Nephron progenitor cell (in vitro differentiated cells): ENCODE data around the gene TSEN2.
"Not testable (repeated sequence)": the region's sequence is repeated elsewhere in the genome, so short reads cannot be mapped to it uniquely, and the experiment has no call there.

Experiments
- DNase-seq: peaks from one replicate; pipeline ENCODE4 v3.0.0; 2021
- H3K27ac Mint-ChIP-seq: 2 replicates; pipeline ENCODE4 v1.8.0; 2021; ENCODE audit warnings: mild to moderate bottlenecking, moderate library complexity, mixed read lengths
- H3K27me3 Mint-ChIP-seq: 2 replicates; pipeline ENCODE4 v1.8.0; 2021; ENCODE audit warnings: mild to moderate bottlenecking, low read depth, mixed read lengths; ENCODE audit not compliant: poor library complexity
- H3K36me3 Mint-ChIP-seq: 2 replicates; pipeline ENCODE4 v1.8.0; 2021; ENCODE audit warnings: low read depth, mixed read lengths
- H3K4me1 Mint-ChIP-seq: 2 replicates; pipeline ENCODE4 v1.8.0; 2021; ENCODE audit warnings: mixed read lengths
- H3K4me3 Mint-ChIP-seq: 2 replicates; pipeline ENCODE4 v1.8.0; 2021; ENCODE audit warnings: mild to moderate bottlenecking, moderate library complexity, mixed read lengths
- H3K9me3 Mint-ChIP-seq: 2 replicates; pipeline ENCODE4 v1.8.0; 2021; ENCODE audit warnings: mild to moderate bottlenecking, moderate library complexity, mixed read lengths
- TF ChIP-seq, protein P1 (sequence below): fragments of 200-600 bp; sonication (generic); IDR thresholded peaks from 2 replicates; pipeline ENCODE4 v1.5.0; 2021; ENCODE audit warnings: antibody characterized with exemption

Gene TSEN2

DNA sequence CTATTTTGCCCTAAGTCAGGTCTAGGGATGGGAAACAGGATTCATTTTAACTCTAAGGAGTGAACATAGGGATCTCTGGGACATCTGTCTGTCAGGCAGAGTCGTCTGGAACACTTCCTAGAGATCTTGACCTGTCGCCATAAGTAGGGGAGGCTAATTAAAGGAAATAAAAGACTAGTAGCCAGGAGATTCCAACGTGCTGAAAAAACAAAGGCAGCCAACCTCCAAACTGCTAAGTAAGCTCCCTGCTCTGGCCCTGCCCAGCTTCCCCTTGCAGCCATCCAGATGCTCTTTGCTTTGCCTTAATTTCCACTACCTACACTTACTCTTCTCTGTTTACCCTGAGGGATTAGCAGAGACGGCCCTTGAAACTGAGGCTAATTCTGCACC lies 18.4 kb upstream of the TSEN2 start:
- H3K27ac Mint-ChIP-seq: no peak overlapping the region
- H3K27me3 Mint-ChIP-seq: peaks cover 7% of the 10 kb centered on the region
- TF ChIP-seq, protein P1, sequence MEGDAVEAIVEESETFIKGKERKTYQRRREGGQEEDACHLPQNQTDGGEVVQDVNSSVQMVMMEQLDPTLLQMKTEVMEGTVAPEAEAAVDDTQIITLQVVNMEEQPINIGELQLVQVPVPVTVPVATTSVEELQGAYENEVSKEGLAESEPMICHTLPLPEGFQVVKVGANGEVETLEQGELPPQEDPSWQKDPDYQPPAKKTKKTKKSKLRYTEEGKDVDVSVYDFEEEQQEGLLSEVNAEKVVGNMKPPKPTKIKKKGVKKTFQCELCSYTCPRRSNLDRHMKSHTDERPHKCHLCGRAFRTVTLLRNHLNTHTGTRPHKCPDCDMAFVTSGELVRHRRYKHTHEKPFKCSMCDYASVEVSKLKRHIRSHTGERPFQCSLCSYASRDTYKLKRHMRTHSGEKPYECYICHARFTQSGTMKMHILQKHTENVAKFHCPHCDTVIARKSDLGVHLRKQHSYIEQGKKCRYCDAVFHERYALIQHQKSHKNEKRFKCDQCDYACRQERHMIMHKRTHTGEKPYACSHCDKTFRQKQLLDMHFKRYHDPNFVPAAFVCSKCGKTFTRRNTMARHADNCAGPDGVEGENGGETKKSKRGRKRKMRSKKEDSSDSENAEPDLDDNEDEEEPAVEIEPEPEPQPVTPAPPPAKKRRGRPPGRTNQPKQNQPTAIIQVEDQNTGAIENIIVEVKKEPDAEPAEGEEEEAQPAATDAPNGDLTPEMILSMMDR: no peak
- H3K4me1 Mint-ChIP-seq: no peaks in the 10 kb centered on the region
- no peaks in the 10 kb centered on the region for H3K36me3 Mint-ChIP-seq
- H3K4me3 Mint-ChIP-seq: no peak overlapping the region
- no peak for DNase-seq
- no peaks in the 10 kb centered on the region for H3K9me3 Mint-ChIP-seq

DNA sequence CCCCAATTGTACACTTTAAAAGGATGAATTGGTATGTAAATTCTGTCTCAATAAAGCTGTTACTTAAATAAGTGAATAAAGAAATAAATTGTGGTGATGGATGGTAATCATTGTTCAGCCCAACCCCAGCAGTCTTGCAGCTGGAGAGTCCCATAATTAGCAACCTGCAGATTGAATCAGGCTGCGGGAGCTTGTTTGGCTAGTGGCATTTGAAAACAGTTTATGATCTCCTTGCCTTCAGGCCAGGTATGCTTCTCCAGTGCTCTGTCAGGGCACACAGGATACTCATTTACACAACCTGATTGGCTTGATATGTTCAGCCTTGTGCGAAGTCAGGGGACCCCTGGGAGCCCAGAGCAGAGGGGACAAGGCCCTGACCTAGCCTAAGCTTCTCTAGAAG lies 16.5 kb upstream of the TSEN2 start:
- H3K27me3 Mint-ChIP-seq: peaks cover 7% of the 10 kb centered on the region
- TF ChIP-seq, protein P1: no peak
- H3K4me3 Mint-ChIP-seq: no peak overlapping the region
- H3K27ac Mint-ChIP-seq: no peak overlapping the region
- no peaks in the 10 kb centered on the region for H3K36me3 Mint-ChIP-seq
- H3K9me3 Mint-ChIP-seq: no peaks in the 10 kb centered on the region
- DNase-seq: no peak
- H3K4me1 Mint-ChIP-seq: no peaks in the 10 kb centered on the region

DNA sequence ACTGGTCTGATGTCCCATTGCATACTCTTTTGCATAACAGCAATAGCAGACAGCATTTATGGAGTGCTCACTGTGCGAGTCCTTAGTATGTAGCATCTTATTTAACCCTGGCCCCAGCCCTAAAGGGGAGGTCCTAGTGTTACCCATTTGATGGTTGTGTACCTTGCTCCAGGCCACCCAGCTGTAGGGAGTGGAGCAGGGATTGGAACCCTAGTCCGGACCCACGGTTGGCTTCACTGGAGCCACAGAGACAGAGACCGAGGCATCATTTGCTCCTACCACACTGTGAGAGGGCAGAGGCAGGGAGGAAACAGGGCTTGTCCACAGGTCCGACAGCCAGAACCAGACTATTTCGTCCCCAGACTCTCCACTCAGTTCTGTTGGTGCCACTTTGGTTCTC lies 16.0 kb upstream of the TSEN2 start:
- TF ChIP-seq, protein P1: no peak
- peaks cover 11% of the 10 kb centered on the region for H3K27me3 Mint-ChIP-seq
- no peaks in the 10 kb centered on the region for H3K4me1 Mint-ChIP-seq
- H3K4me3 Mint-ChIP-seq: no peak overlapping the region
- H3K9me3 Mint-ChIP-seq: no peaks in the 10 kb centered on the region
- H3K36me3 Mint-ChIP-seq: no peaks in the 10 kb centered on the region
- H3K27ac Mint-ChIP-seq: no peak overlapping the region
- DNase-seq: no peak

DNA sequence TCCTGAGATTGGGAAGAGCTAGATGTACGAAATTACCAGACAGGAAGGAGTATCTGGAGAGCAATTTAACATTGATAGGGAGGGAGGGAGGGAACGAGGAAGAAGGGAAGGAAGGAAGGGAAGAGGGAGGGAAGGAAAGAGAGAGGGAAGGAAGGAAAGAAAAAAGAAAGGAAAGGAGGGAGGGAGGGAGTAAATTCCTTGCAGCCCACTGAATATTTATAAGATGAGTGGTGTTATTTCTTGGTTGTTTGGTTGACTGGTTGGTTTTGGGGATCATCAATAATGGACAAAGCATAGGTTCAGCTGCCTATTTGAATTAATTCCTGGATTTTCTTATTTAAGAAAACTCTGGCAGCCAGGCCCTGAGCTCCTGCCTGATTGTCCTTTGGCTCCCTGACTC lies 15.5 kb upstream of the TSEN2 start:
- no peaks in the 10 kb centered on the region for H3K4me1 Mint-ChIP-seq
- H3K9me3 Mint-ChIP-seq: no peaks in the 10 kb centered on the region
- TF ChIP-seq, protein P1: no peak
- H3K27ac Mint-ChIP-seq: no peak overlapping the region
- no peak overlapping the region for H3K4me3 Mint-ChIP-seq
- DNase-seq: no peak
- no peaks in the 10 kb centered on the region for H3K36me3 Mint-ChIP-seq
- peaks cover 11% of the 10 kb centered on the region for H3K27me3 Mint-ChIP-seq

DNA sequence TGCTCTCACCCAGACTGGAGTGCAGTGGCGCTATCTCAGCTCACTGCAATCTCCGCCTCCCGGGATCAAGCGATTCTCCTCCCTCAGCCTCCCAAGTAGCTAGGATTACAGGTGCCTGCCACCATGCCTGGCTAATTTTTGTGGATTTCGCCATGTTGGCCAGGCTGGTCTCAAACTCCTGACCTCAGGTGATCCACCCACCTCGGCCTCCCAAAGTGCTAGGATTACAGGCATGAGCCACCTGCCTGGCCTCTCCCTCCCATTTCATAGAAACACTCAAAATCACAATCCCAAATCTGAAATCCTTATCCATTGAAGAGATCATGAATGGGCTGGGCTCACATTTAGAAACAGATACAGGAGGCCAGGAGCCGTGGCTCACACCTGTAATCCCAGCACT lies 15.1 kb upstream of the TSEN2 start:
- H3K36me3 Mint-ChIP-seq, DNase-seq, H3K9me3 Mint-ChIP-seq, H3K4me3 Mint-ChIP-seq, H3K27ac Mint-ChIP-seq, H3K4me1 Mint-ChIP-seq: not testable (repeated sequence)
- H3K27me3 Mint-ChIP-seq: peaks cover 12% of the 10 kb centered on the region

DNA sequence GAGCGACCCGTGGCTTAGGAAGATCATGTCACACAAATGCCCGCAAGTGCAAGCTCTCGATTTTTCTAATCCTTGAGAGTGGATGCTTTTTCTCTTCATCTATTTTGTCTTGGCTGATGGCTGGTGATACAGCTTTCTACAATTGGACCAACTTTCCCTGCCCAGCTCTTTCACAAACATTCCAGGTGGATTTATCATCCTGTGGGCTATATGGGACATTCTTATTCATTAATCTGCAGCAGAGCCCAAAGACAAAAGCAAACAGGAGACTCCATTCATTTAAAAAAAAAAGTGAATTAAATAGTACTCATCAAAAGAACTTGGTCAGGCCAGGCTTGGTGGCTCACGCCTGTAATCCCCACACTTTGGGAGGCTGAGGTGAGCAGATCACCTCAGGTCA lies 14.2 kb upstream of the TSEN2 start:
- Mint-ChIP-seq H3K27me3 (peaks cover 17% of the 10 kb centered on the region), H3K4me1 (no peaks in the 10 kb centered on the region), H3K9me3 (no peaks in the 10 kb centered on the region), H3K4me3 (no peak overlapping the region), H3K36me3 (no peaks in the 10 kb centered on the region), H3K27ac (no peak overlapping the region)
- TF ChIP-seq, protein P1: no peak
- DNase-seq: no peak
